Fibroblast of upper back skin (primary cell): ENCODE results near the gene KSR1.
A peak's percentile ranks its signal among the peaks of the same experiment; 100 is the strongest.

Experiments used
- DNase-seq: peaks from one replicate; pipeline ENCODE4 v3.0.0-alpha.2; 2013

Gene KSR1

GRCh38 chr17:27558341-27558740 is 102.1 kb downstream of the KSR1 start:
- no peak for DNase-seq

- DNase-seq: no peak
Observed at GRCh38 chr17:27558842-27559505, 102.7 kb downstream of the KSR1 start.

GRCh38 chr17:27559506-27560481 is 103.5 kb downstream of the KSR1 start:
- peak; percentile 96 for DNase-seq

- no peak for DNase-seq
Observed at GRCh38 chr17:27560668-27561067, 104.4 kb downstream of the KSR1 start.

- no peak for DNase-seq
Observed at GRCh38 chr17:27562777-27563455, 106.7 kb downstream of the KSR1 start.

- DNase-seq: no peak
Observed at GRCh38 chr17:27563532-27563931, 107.3 kb downstream of the KSR1 start.

- DNase-seq: no peak
Observed at GRCh38 chr17:27564463-27564862, 108.2 kb downstream of the KSR1 start.

- DNase-seq: peak; percentile 67
Observed at GRCh38 chr17:27565874-27566670, 109.8 kb downstream of the KSR1 start.

GRCh38 chr17:27566671-27567562 is 110.7 kb downstream of the KSR1 start:
- no peak for DNase-seq

GRCh38 chr17:27567563-27567859 is 111.3 kb downstream of the KSR1 start:
- no peak for DNase-seq

- DNase-seq: no peak
Observed at GRCh38 chr17:27568216-27568615, 112.0 kb downstream of the KSR1 start.

GRCh38 chr17:27568811-27569210 is 112.6 kb downstream of the KSR1 start:
- no peak for DNase-seq

GRCh38 chr17:27569257-27569722 is 113.0 kb downstream of the KSR1 start:
- DNase-seq: peak; percentile 38

- no peak for DNase-seq
Observed at GRCh38 chr17:27569884-27570577, 113.8 kb downstream of the KSR1 start.

GRCh38 chr17:27570578-27570914 is 114.3 kb downstream of the KSR1 start:
- no peak for DNase-seq

GRCh38 chr17:27571563-27572352 is 115.5 kb downstream of the KSR1 start:
- DNase-seq: no peak

GRCh38 chr17:27572665-27573064 is 116.4 kb downstream of the KSR1 start:
- DNase-seq: peak; percentile 71

- no peak for DNase-seq
Observed at GRCh38 chr17:27573548-27573947, 117.3 kb downstream of the KSR1 start.

GRCh38 chr17:27573971-27574525 is 117.8 kb downstream of the KSR1 start:
- DNase-seq: peak; percentile 81
